Stimulated activated effector memory CD8-positive, alpha-beta T cell treated with anti-CD3 and anti-CD28 coated beads, Interleukin-12 subunit alpha, Interleukin-12 subunit beta, amount 100 ng/mL, for 72 hours (primary cell): ENCODE results near the gene RNF44.

Experiments
- ATAC-seq: fragments of 150-1000 bp; cut with Tn5 transposase; 2 replicates; pipeline ENCODE4 v1.10.0; 2021
- DNase-seq, 2 donors: peaks; one replicate each; pipeline ENCODE4 v3.0.0; 2021 to 2022; ENCODE audit warnings: low spot score in 2 of 2
- H3K27ac Mint-ChIP-seq: one replicate; pipeline ENCODE4 v1.8.0; 2022; ENCODE audit warnings: mild to moderate bottlenecking, mixed read lengths
- H3K36me3 Mint-ChIP-seq: one replicate; pipeline ENCODE4 v1.8.0; 2022; ENCODE audit warnings: mild to moderate bottlenecking, mixed read lengths
- H3K4me1 Mint-ChIP-seq: one replicate; pipeline ENCODE4 v1.8.0; 2022; ENCODE audit warnings: mixed read lengths
- H3K4me3 Mint-ChIP-seq: one replicate; pipeline ENCODE4 v1.8.0; 2022; ENCODE audit warnings: mild to moderate bottlenecking, mixed read lengths
- H3K9me3 Mint-ChIP-seq: one replicate; pipeline ENCODE4 v1.8.0; 2022; ENCODE audit warnings: mixed read lengths

Gene RNF44

GRCh38 chr5:176543428-176544182 is 6.4 kb upstream of the RNF44 start:
- H3K27ac Mint-ChIP-seq, result peak overlapping the region; percentile 83
- ATAC-seq (peak; percentile 85), DNase-seq (peak; percentile 65 to 86)
- no peaks in the 10 kb centered on the region for H3K9me3 Mint-ChIP-seq
- peak overlapping the region; percentile 81 for H3K4me3 Mint-ChIP-seq
- H3K4me1 Mint-ChIP-seq, result peaks cover 51% of the 10 kb centered on the region
- H3K36me3 Mint-ChIP-seq, result no peaks in the 10 kb centered on the region

GRCh38 chr5:176542596-176543427 is 5.6 kb upstream of the RNF44 start:
- H3K27ac Mint-ChIP-seq, result peak overlapping the region; percentile 90
- ATAC-seq (peak; percentile 56), DNase-seq (peak in 1 of 2 donors; percentile 70)
- peaks cover 3% of the 10 kb centered on the region for H3K36me3 Mint-ChIP-seq
- H3K4me3 Mint-ChIP-seq, result peak overlapping the region; percentile 83
- H3K4me1 Mint-ChIP-seq, result peaks cover 54% of the 10 kb centered on the region
- no peaks in the 10 kb centered on the region for H3K9me3 Mint-ChIP-seq

DNA sequence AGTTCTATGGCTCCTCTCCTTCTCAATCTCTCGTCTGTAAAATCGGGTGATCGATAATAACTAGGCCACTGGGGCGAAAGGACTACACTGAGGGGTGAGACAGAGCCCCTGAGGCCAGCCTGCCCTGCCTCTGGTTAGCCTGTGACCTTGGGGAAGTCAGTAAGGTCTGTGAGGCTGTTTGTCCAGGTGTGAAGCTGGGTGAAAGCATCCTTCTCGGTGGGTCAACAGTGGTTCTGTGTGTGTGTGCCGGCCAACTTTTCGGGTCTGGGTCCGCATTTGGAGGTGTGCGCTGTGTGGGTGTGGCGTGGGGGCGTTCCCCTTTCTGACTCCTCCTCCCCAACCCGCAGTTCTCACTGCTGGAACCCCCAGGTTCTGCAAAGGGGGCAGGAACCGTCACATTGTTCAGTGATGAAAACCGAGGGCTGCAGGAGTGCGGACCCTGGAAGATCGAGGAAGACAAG is 5.0 kb upstream of the RNF44 start:
- DNase-seq, result peak; percentile 54 to 87
- peak overlapping the region; percentile 90 for H3K27ac Mint-ChIP-seq
- H3K4me1 Mint-ChIP-seq, result peaks cover 48% of the 10 kb centered on the region
- peaks cover 10% of the 10 kb centered on the region for H3K36me3 Mint-ChIP-seq
- H3K4me3 Mint-ChIP-seq, result peak overlapping the region; percentile 83
- ATAC-seq, result no peak
- H3K9me3 Mint-ChIP-seq, result no peaks in the 10 kb centered on the region

- peaks cover 48% of the 10 kb centered on the region for H3K4me1 Mint-ChIP-seq
- peak; percentile 54 to 83 for DNase-seq
- H3K27ac Mint-ChIP-seq, result peak overlapping the region; percentile 90
- H3K36me3 Mint-ChIP-seq, result peaks cover 16% of the 10 kb centered on the region
- no peaks in the 10 kb centered on the region for H3K9me3 Mint-ChIP-seq
- no peak for ATAC-seq
- peak overlapping the region; percentile 83 for H3K4me3 Mint-ChIP-seq
Measured at GRCh38 chr5:176541338-176542134, 4.3 kb upstream of the RNF44 start.

DNA sequence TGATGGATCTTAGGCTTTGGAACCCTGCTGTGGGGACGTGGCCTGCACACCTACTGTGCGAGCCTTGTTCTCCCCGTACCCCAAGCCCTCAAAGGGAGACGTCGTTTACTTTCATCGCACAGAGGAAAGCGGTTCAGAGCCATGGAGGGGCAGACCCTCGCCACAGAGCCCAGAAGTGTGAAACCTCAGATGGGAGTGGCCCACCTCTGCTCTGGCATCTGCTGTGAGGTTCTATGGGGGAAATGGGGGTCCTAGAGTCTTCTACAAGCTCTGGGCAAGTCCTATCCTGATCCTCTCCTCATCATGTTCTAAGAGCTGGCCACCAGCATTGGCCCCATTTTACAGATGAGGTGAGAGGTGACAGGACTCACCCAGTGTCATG is 3.7 kb upstream of the RNF44 start:
- H3K4me3 Mint-ChIP-seq, result peak overlapping the region; percentile 83
- H3K4me1 Mint-ChIP-seq, result peaks cover 52% of the 10 kb centered on the region
- DNase-seq, result no peak
- peak overlapping the region; percentile 90 for H3K27ac Mint-ChIP-seq
- no peaks in the 10 kb centered on the region for H3K9me3 Mint-ChIP-seq
- no peak for ATAC-seq
- peaks cover 22% of the 10 kb centered on the region for H3K36me3 Mint-ChIP-seq

GRCh38 chr5:176540476-176540899 is 3.3 kb upstream of the RNF44 start:
- Mint-ChIP-seq H3K4me1 (peaks cover 56% of the 10 kb centered on the region), H3K9me3 (no peaks in the 10 kb centered on the region), H3K36me3 (peaks cover 26% of the 10 kb centered on the region), H3K4me3 (peak overlapping the region; percentile 83), H3K27ac (peak overlapping the region; percentile 90)
- DNase-seq (peak in 1 of 2 donors; percentile 50), ATAC-seq (no peak)

- no peaks in the 10 kb centered on the region for H3K9me3 Mint-ChIP-seq
- no peak for DNase-seq
- H3K4me3 Mint-ChIP-seq, result no peak overlapping the region
- H3K4me1 Mint-ChIP-seq, result peaks cover 63% of the 10 kb centered on the region
- H3K27ac Mint-ChIP-seq, result peak overlapping the region; percentile 90
- peaks cover 41% of the 10 kb centered on the region for H3K36me3 Mint-ChIP-seq
- no peak for ATAC-seq
Measured at GRCh38 chr5:176538989-176539384, 1.8 kb upstream of the RNF44 start.

DNA sequence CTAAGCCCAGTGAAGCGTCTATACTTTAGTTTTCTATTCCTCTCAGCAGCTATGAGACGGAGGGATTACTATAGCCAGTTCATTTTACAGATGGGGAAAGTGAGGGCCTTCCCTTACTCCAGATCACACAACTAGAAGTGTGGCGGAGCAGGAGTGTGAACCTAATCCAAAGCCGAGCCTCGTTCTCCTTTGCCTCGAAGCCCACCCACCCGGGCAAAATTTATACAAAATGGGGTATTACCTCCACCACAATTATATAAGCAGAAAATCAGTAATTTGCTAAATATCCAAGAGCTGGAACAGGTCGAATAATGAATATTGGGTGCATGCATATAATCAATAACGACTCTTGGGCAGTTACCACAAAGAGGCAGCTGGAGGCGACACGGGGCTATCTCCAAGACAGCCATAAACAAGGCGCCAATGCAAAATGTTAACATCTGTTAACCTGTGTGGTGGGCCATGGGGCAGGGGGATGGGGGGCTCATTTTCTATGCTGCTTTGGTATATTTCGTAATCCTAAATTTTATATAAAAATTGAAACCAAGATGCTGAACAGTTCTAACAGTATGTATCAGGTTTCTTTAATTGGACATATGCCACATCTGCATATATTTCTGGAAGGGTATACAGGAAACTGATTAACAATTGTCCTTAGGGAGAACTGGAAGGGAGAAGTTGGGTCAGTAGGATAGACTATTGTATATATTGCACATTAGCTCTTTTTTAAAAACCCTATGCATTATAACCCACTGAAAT is 1.2 kb upstream of the RNF44 start:
- no peak for DNase-seq
- no peak for ATAC-seq
- peaks cover 47% of the 10 kb centered on the region for H3K36me3 Mint-ChIP-seq
- peaks cover 68% of the 10 kb centered on the region for H3K4me1 Mint-ChIP-seq
- H3K9me3 Mint-ChIP-seq, result no peaks in the 10 kb centered on the region
- H3K4me3 Mint-ChIP-seq, result peak overlapping the region; percentile 93
- H3K27ac Mint-ChIP-seq, result peak overlapping the region; percentile 97

DNA sequence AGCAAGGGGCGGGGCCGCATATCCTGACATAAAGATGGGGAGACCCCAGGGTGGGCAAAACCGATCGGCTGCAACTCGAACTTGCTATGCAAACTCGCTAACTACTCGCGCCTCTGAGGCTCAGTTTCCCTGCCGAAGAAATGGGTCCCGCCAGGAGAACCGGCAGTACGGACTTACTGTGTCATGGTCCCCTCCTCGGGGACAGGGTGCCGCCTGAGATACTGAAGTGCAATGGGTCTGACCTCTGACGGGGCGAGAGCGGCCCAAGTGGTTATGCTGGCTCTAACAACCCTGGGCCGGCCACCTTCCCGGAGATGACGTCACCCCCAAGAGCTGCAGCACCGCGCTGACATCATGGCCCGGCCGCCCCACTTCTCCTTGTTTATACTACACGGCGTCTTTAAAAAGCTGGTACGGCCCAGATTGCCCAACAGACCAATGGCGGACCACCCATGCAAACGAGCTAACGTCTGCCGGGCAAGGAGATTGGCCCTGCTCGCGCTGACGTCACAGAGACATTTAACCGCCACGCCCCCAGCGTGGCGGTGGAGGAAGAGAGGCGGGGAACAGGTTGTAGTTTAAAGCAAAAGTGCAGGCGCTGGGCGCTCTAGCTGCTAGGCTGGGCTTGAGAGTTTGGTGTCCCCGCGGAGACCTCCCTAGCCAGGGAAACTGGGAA is 490 bp upstream of the RNF44 start:
- Mint-ChIP-seq H3K4me1 (peaks cover 74% of the 10 kb centered on the region), H3K36me3 (peaks cover 54% of the 10 kb centered on the region), H3K27ac (peak overlapping the region; percentile 97), H3K9me3 (no peaks in the 10 kb centered on the region), H3K4me3 (peak overlapping the region; percentile 93)
- ATAC-seq, result peak; percentile 86
- peak; percentile 79 to 96 for DNase-seq

GRCh38 chr5:176536132-176536901 is 885 bp downstream of the RNF44 start:
- peaks cover 66% of the 10 kb centered on the region for H3K4me1 Mint-ChIP-seq
- peak overlapping the region; percentile 97 for H3K27ac Mint-ChIP-seq
- ATAC-seq (peak; percentile 22), DNase-seq (peak; percentile 55 to 86)
- no peaks in the 10 kb centered on the region for H3K9me3 Mint-ChIP-seq
- peaks cover 62% of the 10 kb centered on the region for H3K36me3 Mint-ChIP-seq
- peak overlapping the region; percentile 93 for H3K4me3 Mint-ChIP-seq

DNA sequence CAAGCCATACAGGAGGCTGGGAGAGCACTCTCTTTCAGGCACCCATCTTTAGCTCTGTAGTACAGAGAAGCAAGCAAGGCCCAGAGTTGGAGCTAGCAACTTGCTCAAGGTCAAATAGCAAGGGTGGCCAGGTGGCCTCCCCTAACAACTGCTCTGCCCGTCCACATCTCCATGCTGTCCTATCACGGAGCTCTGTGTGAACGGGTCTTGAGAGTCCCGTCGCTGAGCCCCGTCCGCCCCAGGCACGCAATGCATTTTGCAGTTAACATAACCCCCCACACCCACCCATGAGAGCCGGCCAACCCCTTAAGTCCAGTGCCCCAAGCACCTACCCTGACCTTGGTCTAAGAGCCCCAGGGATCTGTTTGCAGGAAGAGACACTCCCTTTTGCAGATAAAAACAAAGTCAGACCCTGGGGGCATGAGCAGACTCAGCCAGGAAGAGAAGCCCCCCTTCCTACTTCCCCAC is 1.5 kb downstream of the RNF44 start:
- DNase-seq (no peak), ATAC-seq (no peak)
- Mint-ChIP-seq H3K9me3 (no peaks in the 10 kb centered on the region), H3K27ac (peak overlapping the region; percentile 97), H3K36me3 (peaks cover 68% of the 10 kb centered on the region), H3K4me3 (peak overlapping the region; percentile 93), H3K4me1 (peaks cover 65% of the 10 kb centered on the region)

DNA sequence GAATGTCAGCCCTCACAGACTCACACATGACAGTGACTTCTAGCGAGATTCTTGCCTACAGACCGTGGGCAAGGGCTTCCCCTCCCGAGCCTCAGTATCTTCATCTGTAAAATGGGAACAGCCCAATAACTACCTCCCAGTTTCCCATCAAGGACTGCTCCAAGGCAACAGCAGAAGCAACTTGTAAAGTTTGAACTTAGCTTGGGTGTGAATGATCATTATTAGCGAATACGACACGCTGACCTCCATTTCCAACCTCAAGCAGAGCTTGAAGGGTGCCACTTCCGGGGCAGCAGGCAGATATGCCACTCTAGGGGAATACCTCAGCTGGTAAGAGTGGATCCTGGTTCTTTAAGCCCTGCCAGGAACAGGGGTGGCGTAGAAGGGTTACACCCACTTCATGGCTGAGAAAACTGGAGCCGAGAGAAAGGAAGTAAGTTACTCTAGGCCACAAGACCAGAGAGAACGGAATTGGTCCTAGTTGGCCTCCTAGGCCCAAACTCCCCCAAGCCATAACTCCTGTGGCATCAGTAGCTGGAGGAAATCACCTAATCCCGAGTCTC is 2.0 kb downstream of the RNF44 start:
- H3K4me1 Mint-ChIP-seq, result peaks cover 60% of the 10 kb centered on the region
- DNase-seq, result peak in 1 of 2 donors; percentile 69
- no peaks in the 10 kb centered on the region for H3K9me3 Mint-ChIP-seq
- H3K27ac Mint-ChIP-seq, result peak overlapping the region; percentile 97
- no peak for ATAC-seq
- peak overlapping the region; percentile 93 for H3K4me3 Mint-ChIP-seq
- H3K36me3 Mint-ChIP-seq, result peaks cover 68% of the 10 kb centered on the region

- Mint-ChIP-seq H3K9me3 (no peaks in the 10 kb centered on the region), H3K4me3 (peak overlapping the region; percentile 93), H3K4me1 (peaks cover 60% of the 10 kb centered on the region), H3K36me3 (peaks cover 72% of the 10 kb centered on the region), H3K27ac (peak overlapping the region; percentile 97)
- ATAC-seq (no peak), DNase-seq (no peak)
Measured at GRCh38 chr5:176534640-176535039, 2.6 kb downstream of the RNF44 start.
